HG02981 (cell line): ENCODE results near the gene PRKG1.

ENCODE experiments used
- ATAC-seq: cut with Tn5 transposase; IDR thresholded peaks from one replicate; pipeline ENCODE4 v1.9.1; 2021; ENCODE audit warnings: mild to moderate bottlenecking, moderate library complexity; ENCODE audit not compliant: unreplicated experiment

The PRKG1 gene

DNA sequence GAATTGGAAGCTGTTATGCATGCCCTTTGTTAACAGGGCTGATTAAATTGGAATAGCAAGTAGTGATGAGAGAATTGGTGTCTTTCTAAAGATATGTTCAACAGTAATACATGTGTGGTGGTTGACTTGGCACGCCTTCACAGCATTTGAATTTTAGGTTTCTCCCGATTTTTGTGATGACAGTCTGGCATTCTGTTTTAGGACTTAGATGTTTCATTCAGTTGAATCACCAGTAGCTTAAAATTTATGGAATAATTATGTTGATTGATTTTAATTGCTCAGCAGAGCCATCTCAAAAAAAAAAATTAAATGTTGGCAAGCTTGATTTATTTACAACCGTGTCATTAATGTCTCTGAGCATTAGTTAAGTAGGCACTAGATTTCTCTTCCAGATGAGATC, 405.4 kb downstream of the PRKG1 start:
- no peak for ATAC-seq

DNA sequence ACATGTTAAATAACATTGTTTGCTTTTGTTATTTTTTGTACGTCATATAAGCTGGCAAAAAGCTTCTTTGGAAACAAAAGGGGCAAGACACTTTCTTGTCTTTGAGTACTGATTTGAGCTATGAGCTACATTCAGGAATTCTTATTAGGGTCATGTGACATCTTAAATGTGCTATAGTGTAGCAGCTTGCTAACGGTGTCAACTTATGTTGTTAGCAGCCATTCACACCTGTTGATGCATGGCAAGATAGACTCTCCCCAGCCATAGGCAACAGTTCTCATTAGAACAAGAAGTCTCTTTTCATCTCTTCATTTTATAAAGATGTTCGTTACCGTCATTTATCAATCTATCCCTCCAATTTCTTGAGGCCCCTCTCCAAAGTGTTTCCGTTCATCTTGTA, 411.4 kb downstream of the PRKG1 start:
- no peak for ATAC-seq

DNA sequence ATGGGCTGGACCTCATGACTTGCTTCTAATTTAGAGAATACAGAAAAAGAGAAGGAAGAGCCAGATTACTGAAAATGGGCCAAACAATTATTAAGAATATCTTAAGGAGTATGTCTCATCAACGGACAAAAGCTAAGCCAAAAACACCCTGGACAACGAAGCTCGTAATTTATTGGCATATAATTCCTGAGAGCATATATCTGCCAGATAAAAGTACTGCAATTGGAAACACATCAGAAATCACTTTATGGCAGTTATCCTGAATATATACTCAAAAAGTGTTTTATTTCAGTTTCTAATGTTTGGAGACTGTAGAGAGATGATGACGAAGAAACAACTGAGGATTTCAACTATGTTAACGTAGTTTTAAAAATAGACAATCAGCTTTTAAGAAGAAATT, 413.3 kb downstream of the PRKG1 start:
- no peak for ATAC-seq

DNA sequence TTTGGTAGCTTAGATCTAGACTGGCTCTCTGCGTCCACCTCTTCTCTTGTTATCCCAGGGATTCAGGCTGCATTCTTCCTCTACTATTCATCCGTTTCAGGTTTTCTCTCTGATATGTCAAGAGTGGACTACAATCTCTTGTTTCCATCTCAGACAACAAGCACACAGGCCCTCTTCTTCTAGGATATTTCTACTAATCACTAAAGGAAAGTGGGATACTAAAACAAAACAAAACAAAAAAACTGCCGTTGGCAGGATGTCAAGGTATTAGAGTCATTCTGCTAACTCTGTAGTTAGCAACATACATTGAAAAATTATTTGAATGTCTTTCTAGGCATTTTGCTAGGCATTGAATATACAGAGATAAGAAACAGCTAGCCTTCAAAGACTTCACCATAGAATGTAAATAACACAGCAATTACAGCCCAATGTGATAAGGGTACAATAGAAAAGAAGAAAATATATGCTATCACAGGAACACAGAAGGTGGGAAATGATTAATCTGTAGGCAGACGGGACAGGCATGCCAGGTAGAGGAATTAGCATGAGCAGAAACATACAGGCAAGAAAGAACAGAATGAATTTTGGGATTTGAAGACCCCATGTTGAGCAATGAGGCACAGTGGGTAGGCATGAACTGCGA, 414.6 kb downstream of the PRKG1 start:
- no peak for ATAC-seq

DNA sequence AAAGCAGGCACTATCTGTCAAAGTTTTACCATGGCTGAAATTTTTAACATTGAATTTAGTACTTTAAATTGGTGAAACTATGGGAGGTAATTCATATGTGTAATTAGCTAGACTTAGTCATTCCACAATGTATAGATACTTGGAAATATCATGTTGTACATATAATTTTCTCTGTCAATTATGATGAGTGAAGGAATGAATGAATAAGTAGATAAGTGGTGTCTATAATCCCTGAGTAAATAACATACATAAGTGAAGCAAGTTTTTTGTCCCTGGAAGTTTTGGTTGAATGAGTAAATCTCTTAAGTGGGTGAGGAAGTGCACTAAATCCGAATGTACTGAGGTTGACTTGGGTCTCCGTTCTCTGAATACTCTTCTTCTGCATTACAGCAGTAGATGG, 424.1 kb downstream of the PRKG1 start:
- no peak for ATAC-seq

DNA sequence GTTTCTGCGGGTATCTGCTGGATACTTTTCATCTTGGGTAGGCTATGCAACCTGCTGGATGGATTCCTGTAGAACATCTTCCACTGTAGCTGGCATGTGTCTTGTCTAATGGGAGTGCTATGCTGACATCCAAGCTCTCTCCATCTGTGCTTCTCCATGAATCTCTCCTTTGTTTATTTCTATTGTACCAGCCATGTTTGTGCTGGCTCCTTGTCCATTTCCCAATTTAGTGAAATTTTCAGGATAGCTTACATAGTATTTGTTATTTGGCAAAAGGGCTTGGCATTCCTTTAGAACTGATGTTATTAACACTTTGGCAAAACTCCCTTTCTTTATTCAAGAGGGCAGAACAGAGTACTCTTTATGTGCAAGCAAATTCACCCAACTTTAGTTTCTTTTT, 427.1 kb downstream of the PRKG1 start:
- ATAC-seq = no peak

DNA sequence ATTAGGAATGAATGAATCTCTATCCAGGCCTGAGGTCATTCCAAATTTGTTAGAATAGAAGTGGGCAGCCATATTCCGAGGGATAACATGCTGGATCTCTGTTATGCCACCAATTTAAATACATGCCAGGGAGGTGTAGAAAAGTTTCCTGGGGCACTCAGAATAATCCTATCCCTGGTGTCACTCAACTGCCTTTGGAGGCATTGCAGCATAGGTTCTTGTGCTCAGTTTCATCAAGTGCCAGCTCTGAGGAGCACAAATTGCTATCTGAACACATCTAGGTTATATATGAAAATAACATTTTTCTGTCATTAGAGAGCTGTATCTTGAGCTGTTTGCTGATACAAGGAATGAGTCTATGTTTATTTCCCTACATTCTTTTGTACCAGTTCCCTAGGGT, 427.8 kb downstream of the PRKG1 start:
- ATAC-seq = no peak

DNA sequence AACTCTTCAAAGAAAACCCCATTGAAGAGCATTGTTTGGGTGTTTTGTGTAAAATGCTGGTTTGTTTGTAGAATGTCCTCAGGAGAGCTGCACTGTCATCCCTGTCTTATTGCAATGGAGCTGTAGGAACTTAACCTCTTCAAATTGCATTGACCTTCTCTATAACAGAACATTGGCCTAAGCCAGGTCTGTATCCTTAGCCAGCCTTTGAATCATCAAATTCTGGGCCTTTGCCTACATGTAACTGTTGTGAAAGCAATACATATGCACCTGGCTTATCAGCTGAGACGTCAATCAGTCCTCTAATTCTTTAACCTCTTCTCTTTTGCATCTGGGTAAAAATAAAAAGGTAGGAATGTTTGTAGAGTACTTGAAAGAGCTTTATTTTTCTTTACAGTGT, 429.1 kb downstream of the PRKG1 start:
- ATAC-seq = no peak

DNA sequence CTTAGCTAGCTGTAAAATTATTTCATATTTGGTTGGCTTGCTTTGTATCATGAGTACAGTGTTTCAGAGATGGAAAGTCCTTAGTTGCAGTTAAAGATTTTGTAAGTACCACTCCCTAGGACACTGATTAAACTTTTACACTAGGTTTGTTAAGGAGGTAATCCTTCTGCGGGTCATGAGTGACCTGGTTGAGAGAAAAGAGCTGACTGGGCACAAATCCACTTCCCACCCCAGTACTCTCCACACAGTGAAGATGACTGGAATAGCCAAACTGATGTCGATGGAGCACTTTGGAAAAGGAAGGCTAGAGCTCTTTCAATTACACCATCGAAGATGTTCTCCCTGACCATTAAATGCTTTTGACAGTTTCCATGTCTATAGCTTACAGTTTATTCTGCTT, 433.2 kb downstream of the PRKG1 start:
- ATAC-seq = no peak

DNA sequence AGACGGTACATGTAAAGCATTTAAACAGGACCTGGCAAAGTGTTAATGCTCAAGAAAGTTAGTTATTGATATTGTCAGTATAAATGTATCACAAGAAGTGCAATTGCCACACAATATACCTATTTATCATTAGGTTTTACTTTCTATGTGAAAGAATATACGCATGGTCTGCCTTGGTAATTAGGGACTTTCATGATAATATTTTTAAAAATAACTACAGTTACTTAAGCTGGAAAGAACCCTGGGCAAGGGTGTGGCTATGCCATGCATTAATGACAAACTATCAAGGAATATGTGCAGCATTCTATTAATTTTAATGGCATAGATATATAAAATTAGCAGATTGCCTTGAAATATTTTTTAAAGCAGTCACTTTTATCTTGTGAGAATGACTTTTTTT, 433.9 kb downstream of the PRKG1 start:
- ATAC-seq = no peak

DNA sequence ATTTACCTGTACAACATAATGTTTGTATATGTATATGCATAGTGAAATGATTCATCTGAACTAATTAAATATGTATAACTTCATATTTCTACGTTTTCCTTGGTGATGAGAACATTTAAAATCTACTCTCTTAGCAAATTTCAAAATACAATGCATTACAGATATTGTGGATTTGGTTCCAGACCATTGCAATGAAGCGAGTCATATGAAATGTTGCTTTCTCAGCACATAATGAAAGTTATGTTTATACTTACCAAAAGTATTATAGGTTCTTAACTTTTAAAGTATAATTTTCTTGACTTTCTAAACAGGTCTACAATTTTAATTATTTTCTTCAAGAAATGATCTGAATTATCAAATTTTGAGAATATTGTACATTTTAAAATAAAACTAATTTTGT, 435.9 kb downstream of the PRKG1 start:
- ATAC-seq = no peak

DNA sequence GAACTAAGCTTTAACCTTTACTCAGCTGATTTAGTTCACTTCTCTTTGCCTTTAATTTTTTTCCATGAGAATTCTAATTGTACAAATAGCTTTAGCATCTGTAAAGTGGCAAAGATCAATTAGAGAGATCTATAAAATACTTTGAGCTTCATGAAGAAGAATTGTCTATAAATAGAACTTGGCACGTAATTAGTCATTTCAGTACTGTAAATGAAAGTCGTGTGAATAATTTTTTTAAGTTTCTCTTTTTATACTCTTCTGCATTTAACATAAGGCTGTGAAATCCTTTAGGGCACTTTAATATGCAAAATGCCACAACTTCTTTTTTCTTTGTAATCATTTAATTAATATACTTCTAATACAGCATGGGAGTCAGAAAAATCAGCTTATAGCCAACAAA, 447.3 kb downstream of the PRKG1 start:
- peak; percentile 64 for ATAC-seq

DNA sequence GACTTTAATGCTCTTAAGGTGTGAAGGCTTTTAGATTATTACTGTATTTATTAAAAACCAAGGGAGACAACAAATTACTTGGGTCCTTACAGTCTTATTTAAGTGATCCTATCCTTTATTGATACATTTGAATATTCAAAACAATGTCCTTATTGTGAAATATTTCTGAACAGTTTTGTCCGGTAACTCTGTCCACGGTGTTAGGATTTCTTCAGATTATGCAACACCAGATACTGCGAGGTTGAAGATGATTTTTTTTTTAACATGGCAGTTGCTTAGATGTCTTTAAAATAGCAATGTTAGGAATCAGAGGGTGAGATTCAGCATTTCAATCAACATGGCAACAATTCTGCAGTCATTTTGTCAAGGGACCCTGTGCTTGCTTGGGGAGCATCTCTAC, 448.6 kb downstream of the PRKG1 start:
- no peak for ATAC-seq

DNA sequence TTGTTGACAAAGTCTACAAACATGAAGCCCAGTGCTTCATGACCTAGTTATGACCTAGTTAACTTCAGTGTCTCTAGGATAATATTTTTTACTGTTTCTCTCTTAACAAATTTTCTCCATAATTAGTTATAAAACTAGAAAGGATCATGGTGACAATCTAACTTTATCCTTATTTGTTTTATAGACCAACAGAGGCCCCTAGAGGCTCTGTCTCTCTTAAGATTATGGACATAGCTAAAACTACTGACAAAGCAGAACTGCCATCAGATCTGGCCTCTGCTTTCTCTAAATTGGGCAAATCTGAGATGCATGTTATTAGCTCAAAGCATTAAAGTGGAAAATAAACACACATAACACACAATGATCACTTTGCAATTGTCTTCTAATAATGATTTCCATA, 449.2 kb downstream of the PRKG1 start:
- no peak for ATAC-seq

DNA sequence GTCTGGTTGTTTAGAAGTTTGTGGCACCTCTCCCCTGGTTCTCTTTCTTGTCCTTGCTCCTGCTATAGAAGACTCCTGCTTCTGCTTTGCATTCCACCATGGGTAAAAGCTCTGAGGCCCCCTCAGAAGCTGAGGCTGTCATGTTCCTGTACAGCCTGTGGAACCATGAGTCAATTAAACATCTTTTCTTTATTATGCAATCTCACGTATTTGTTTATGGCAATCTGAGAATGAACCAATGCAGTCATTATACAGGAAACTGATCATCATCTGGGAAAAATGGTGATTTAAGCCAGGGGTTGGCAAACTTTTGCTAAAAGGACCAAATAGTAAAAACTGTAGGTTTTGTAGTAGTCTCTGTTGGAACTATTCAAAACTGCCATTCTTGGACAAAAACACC, 449.8 kb downstream of the PRKG1 start:
- ATAC-seq = no peak

DNA sequence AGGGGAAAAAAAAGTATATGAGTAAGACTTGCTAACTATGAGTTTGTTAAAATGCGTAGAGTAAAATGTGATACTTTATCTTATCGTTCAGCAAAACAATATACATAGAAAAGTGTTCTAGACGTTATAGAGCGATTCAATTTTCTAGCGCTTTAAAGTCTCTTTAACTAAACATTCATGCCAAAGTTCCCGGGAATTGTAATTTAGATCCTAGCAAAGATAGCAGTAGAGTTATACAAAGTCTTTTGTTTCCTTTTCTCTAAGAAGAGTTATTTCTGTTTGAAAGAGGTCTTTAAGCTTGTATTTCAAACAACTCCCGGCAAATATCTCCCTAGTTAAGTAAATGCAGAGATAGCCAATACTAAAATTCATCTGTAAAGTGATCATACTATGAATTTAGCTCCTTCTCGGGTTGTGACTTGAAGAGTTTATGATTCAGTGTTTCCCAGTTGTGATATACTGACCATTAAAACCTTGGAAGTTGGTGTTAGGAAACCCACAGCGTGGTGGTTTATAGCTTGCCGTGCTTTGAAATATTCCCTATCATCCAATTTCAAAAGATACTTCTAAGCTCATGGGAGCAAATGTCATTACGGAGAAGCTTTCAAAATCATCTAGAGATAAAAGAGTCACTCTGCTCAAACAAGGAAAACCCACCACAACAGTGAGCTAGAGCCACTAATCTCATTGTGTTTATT, 453.4 kb downstream of the PRKG1 start:
- ATAC-seq = no peak

DNA sequence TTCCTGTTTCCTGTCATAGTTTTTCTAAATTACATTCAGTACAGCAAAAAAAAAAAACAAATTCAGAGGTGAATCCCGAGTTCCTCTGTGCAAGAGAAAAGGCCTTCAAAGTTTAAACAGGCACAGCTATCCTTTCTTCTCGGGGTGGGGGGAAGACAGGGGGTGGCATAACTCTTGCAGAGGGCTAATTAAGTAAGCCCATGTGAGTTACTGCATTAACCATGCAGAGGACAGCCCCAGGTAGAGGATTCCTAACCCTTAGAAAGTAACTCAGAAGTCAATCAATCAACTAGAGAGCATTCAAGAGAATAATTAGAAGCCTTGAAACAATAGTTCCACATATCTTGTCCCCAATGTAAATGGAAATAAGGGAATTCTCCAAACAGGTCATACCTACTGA, 454.2 kb downstream of the PRKG1 start:
- ATAC-seq = no peak

DNA sequence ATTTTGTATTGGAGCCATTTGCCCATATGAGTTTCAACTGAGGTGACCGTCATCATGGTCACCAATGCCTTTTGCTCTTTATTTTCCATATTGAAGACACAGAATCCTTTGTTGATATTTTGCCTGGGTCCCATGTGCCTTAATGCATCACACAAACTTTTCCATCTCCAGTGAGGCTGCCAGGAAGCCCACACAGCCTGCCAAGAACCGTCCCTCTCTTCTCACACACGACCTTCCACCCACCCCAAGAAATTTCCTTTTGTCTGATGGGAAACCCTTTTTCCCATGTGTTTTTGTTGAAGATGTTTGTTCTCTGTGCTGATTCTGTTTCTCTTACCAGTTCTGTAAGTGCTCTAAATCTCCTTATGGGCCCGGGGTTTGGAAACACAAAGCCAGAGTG, 456.3 kb downstream of the PRKG1 start:
- no peak for ATAC-seq

DNA sequence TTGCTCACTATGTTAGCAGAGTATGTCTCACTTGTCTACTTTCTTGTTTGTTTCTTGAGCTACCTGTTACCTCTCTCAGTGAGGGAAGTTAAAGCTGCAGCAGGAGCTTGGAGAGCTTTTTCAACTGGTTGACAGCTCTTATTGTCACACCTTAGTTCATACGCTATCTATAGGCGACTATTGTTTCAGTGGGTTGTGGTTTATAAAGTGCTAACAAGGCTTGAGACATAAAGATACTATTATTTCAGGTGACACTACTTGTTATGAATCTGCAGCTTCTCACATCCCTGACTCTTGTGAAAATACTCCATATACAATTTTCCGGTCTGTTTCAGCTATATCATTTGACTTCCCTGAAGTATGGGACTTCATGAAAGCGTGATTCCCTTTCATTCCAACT, 457.8 kb downstream of the PRKG1 start:
- no peak for ATAC-seq

DNA sequence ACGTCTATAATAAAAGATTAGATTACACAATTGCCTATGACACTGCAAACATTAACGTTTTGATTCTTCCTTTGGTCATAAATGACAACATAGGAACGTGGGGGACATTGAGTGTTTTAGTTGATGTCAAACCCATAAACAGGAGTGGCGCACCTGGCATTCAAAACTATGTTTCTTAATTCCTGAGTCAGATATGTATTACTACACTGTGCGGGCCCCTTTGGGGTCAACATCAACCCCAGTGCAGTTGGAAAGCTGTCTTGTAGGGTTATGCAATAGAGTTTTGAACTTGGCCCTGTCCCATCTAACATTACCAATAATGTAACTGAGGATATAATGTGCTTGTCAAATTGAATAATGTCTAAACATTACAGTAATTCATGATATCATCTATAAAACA, 468.6 kb downstream of the PRKG1 start:
- ATAC-seq = no peak

DNA sequence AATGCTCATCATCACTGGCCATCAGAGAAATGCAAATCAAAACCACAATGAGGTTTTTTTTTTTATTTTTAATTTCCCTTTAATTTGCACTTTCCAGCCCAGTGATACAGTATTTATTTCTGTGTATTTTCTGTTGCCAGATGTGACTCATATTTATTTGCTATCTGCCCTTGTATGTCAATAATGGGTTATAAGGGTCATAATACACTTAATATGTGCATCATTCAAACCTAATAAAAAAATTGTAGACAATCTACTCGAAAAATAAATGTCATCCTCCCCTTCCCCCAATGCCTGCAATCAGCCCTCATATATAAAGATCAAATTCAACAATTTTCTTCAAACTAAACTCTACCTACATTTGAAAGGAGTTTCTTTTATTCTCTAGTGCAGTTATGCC, 470.6 kb downstream of the PRKG1 start:
- no peak for ATAC-seq

DNA sequence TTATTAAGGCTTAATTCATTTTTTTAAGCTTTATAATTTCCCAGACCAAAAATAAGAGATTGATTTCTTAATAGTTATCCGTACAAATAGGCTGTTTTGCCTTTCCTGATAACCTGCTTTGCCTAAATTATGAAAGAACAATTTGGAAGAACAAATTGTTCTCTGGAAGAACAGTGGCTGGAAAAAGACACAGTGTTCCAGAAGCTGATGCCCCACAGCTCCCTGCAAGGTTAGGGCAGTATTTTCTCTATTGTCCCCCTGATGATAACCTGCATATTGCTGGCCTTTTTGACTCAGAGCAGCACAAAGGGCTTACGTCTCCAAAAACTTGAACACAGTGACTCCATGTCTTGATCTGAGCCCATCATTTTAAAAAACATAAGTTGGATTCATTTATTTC, 473.7 kb downstream of the PRKG1 start:
- no peak for ATAC-seq

DNA sequence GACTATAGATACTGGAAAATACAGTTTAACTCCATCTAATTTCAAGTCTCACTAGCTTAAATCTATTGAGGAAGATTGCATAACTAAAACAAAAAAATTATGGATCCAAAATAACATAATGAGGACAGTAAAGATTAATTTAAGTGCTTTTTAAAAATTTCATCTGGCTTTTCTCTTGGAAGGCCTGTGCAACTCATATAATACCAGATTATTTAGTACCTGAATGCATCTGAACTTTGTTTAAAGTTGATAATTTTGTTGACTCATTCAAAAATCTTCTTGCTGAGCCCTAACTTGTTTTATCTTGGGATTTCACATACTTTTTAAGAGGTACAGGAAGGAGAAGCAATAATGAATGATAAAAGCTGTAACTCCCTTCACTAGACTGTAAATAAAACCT, 478.6 kb downstream of the PRKG1 start:
- no peak for ATAC-seq
